Endothelial cell (in vitro differentiated cells): ENCODE results near the gene TEX13C. TPM values are rescaled to one million over a fixed set of nuclear protein-coding genes. Genes with fewer than 3 reads are reported as not detected.

ENCODE experiments used
- DNase-seq: peaks from one replicate; pipeline ENCODE4 v3.0.0; 2021; ENCODE audit warnings: low spot score
- H3K27ac Mint-ChIP-seq: one replicate; pipeline ENCODE4 v1.8.0; 2021; ENCODE audit warnings: mixed read lengths, inconsistent platforms; ENCODE audit not compliant: unreplicated experiment
- H3K27me3 Mint-ChIP-seq: one replicate; pipeline ENCODE4 v1.8.0; 2021; ENCODE audit warnings: mild to moderate bottlenecking, moderate library complexity, mixed read lengths, inconsistent platforms; ENCODE audit not compliant: unreplicated experiment
- H3K36me3 Mint-ChIP-seq: one replicate; pipeline ENCODE4 v1.8.0; 2021; ENCODE audit warnings: mild to moderate bottlenecking, low read depth, mixed read lengths, inconsistent platforms; ENCODE audit not compliant: unreplicated experiment
- H3K4me1 Mint-ChIP-seq: one replicate; pipeline ENCODE4 v1.8.0; 2021; ENCODE audit warnings: mild to moderate bottlenecking, mixed read lengths, inconsistent platforms; ENCODE audit not compliant: unreplicated experiment
- H3K4me3 Mint-ChIP-seq: one replicate; pipeline ENCODE4 v1.8.0; 2021; ENCODE audit warnings: mild to moderate bottlenecking, mixed read lengths, inconsistent platforms; ENCODE audit not compliant: unreplicated experiment
- H3K9me3 Mint-ChIP-seq: one replicate; pipeline ENCODE4 v1.8.0; 2021; ENCODE audit warnings: mixed read lengths, inconsistent platforms; ENCODE audit not compliant: unreplicated experiment
- CTCF ChIP-seq: fragments of 200-600 bp; sonication (generic); IDR thresholded peaks from one replicate; pipeline ENCODE4 v1.5.0; 2021; ENCODE audit warnings: antibody characterized with exemption; ENCODE audit not compliant: unreplicated experiment
- total RNA-seq: library from RNA; stranded (reverse); fragmentation: NEBNext Ultra II Directional; extraction: Animal tissue kit (Norgen Biotek cat#: 25700); gene quantifications from one replicate; pipeline ENCODE4 v1.2.1, GENCODE V29; 2021; ENCODE audit not compliant: unreplicated experiment

The TEX13C gene
- total RNA-seq, 1 donor from 2014 or later, result not detected

- no peaks in the 10 kb centered on the region for H3K36me3 Mint-ChIP-seq
- H3K4me1 Mint-ChIP-seq, result peaks cover 5% of the 10 kb centered on the region
- TF ChIP-seq CTCF, result no peak
- DNase-seq, result no peak
- H3K27ac Mint-ChIP-seq, result no peak overlapping the region
- H3K9me3 Mint-ChIP-seq, result no peaks in the 10 kb centered on the region
- no peak overlapping the region for H3K4me3 Mint-ChIP-seq
- H3K27me3 Mint-ChIP-seq, result no peaks in the 10 kb centered on the region
Measured at GRCh38 chrX:125291124-125291523, 28.5 kb upstream of the TEX13C start.

- Mint-ChIP-seq H3K27ac (no peak overlapping the region), H3K4me1 (peaks cover 5% of the 10 kb centered on the region)
Measured at GRCh38 chrX:125293850-125294780, 25.6 kb upstream of the TEX13C start.

GRCh38 chrX:125295337-125295736, 24.3 kb upstream of the TEX13C start:
- TF ChIP-seq CTCF, result no peak
- Mint-ChIP-seq H3K27me3 (no peaks in the 10 kb centered on the region), H3K9me3 (no peaks in the 10 kb centered on the region), H3K36me3 (no peaks in the 10 kb centered on the region), H3K4me1 (peaks cover 5% of the 10 kb centered on the region), H3K27ac (no peak overlapping the region), H3K4me3 (no peak overlapping the region)
- DNase-seq, result no peak

More at GRCh38 chrX:125293850-125294780, 25.6 kb upstream of the TEX13C start:
- Mint-ChIP-seq H3K36me3 (no peaks in the 10 kb centered on the region), H3K4me3 (no peak overlapping the region), H3K9me3 (no peaks in the 10 kb centered on the region), H3K27me3 (no peaks in the 10 kb centered on the region)
- no peak for DNase-seq
- no peak for TF ChIP-seq CTCF

- Mint-ChIP-seq H3K9me3 (no peaks in the 10 kb centered on the region), H3K27me3 (no peaks in the 10 kb centered on the region), H3K27ac (no peak overlapping the region), H3K36me3 (no peaks in the 10 kb centered on the region), H3K4me1 (peaks cover 4% of the 10 kb centered on the region), H3K4me3 (no peak overlapping the region)
- TF ChIP-seq CTCF, result no peak
- DNase-seq, result no peak
Measured at GRCh38 chrX:125298871-125299270, 20.8 kb upstream of the TEX13C start.

- Mint-ChIP-seq H3K27me3 (no peaks in the 10 kb centered on the region), H3K36me3 (no peaks in the 10 kb centered on the region), H3K4me3 (no peak overlapping the region), H3K27ac (no peak overlapping the region), H3K9me3 (no peaks in the 10 kb centered on the region), H3K4me1 (no peaks in the 10 kb centered on the region)
- TF ChIP-seq CTCF, result no peak
- no peak for DNase-seq
Measured at GRCh38 chrX:125306335-125306866, 13.3 kb upstream of the TEX13C start.
